ENCODE data around the gene RTN4R.

Gene RTN4R

DNA sequence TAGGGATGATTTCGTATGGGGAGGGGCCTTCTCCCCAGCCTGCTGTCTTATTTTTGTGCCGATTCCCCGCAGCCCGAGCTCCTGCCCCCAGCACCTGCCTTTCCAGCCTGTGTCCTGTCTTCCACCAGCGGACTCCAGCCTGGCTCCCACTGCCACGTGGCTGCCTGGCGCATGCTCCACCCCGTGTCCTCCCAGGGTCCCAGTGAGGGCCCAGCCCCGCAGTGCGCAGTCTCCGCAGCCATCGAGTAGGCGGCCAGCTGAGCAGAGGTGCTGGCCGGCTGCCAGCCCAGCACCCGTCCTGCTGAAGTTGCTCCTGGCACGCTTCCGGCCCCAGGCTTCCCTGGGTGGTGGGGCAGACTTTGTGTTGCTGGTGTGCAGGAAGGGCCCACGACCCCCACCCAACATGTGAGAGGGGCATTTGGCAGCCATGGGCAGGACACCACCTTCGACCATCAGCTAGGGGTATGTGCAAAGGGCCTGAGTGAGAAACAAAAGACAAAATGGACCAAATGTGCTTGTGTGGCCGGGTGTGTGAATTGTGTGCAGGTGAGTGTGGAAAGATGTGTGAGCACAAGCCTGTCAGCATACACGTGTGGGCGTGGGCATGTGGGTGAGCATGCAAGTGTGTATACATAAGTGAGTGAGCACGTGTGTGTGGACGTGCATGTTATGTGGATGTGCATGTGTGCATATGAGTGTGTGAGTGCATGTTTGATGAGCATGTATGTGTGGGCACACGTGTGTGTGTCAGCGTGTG is 55.9 kb downstream of the RTN4R start:
- no peak for DNase-seq

DNA sequence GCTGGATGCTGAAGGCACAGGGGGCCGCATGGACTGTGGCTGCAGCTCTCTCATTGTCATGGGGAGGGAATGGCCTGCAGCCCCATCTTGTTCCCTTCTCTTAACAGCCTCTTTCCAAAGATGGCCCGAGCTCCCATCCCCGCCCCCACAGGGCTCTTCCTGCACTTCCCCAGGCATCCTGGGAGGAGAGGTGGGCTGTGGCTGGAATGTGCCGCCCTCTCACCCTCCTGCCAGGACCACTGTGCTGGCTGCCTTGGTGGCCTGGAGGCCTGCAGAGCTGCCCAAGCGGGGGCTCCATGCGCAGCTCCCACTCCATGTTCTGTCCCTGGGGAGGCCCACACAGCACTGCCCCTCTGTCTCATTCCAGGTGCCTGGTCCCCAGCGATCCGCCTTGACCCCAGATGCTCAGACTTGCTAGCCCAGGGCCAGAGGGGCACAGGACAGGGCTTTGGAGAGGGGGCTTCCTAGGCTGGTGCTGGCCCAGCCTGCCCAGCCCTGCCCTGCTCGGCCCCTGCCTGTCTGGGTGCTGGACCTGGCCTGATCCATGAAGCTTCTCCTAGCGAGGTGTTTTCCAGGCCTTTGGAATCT is 56.6 kb downstream of the RTN4R start:
- no peak for DNase-seq

DNA sequence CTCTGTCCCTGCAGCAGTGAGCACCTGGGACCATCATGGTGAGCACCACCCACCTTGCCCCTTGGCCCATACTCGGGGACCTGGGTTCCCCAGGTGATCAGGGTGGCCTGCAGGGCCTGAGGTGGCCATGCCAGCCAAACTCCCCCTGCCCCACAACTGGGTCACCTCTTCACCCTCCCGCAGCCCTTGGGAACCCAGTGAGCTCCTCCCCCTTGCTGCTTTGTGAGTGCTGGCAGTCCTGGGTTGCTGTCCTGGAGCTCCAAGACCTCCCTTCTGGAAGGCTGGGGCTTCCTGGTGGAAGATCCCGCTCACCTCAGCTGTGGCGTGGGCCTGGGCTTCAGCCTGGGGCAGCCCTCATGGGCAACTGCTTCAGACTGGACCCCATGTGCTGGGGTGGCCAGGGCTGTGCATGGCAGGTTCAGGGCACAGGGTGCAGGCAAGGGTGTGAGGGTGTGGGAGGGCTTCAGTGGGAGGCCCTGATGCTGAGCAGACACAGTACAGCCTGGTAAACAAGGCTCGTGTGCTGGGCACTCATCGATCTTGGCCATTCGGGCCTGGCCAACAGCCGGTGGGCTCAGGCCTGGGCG is 57.6 kb downstream of the RTN4R start:
- no peak for DNase-seq

DNA sequence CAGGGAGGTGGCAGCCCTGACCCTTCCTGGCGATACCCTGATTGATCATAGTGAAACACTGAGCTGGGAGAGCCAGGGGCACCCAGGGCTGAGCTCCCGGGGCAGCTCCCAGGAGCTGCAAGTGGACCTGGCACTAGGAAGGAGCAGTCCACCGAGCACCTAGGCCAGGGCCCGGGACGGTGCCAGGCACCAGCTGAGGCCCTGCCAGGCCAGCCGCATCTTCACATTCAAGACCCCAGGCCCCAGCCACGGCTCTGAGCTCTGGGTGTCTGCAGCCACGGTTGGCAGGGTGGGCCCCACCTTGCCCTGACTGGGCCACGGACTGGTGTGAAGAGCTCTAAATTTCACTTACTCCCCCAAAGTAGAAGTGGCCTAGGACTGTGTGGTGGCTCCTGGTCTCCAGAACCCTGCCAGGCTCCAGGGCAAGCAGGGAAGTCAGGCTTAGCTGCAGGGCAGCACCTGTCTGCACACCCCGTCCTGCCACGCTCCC is 58.3 kb downstream of the RTN4R start:
- DNase-seq: no peak

DNA sequence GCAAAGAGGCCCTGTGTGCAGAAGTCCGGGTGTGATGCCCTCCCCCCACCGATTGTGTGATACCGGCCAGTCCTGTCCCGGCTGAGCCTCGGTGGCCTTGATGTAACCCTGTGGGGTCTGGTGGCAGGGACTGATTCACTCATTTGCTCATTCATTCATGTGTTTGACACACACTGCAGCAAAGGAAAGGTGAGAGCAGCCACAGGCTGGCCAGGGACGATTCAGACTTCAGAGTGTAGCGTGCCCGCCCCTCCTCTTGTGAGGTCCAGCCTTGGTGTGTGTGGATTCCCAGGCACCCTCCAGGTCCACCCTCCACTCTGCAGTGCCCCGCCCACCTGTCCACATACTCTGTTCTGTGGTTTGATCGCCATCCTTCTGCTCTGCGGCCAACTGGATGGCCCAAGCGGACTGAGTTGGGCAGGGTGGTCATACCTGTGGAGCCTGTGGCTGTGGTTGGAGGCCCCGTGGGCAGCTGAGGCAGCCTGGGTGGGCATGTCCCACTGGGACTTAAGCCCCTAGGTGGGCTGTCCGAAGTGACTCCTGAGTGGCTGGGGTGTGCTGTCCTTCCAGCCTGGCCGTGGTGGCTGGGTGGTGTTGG is 59.3 kb downstream of the RTN4R start:
- no peak for DNase-seq

DNA sequence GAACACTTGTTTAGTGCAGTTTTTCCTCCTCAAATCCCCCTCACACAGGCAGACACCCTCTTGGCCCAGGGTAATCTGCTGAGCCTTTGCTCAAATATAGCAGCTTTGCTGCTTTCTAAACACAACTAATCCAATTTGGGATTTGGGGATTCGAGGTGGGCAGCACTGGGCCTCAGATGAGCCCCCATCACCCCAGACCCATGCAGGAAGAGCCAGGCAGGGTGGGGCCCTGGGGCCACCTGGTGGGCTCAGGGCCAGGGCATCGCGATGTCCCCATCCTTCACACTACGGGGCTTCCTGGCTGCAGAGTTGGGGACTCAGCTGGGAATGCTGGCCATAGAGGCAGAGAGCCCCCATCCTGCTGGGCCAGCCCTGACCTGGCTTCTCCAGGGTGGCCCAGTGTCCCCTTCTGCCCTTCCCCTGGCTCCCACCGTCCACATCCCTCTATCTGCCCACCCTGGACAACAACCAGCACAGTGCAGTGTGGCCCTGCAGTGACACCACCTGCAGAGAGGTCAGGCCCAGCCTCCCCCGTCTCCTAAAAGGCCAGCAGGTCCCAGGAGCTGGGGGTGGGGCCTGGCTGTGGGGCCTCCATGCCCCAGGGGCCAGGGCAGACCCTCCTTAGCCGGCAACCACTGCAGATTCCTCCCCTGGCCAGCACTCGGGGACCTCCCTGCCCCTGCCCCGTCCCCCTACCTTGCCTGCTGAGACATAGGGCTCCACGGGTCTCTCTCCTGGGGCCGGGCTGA is 60.7 kb downstream of the RTN4R start:
- no peak for DNase-seq

DNA sequence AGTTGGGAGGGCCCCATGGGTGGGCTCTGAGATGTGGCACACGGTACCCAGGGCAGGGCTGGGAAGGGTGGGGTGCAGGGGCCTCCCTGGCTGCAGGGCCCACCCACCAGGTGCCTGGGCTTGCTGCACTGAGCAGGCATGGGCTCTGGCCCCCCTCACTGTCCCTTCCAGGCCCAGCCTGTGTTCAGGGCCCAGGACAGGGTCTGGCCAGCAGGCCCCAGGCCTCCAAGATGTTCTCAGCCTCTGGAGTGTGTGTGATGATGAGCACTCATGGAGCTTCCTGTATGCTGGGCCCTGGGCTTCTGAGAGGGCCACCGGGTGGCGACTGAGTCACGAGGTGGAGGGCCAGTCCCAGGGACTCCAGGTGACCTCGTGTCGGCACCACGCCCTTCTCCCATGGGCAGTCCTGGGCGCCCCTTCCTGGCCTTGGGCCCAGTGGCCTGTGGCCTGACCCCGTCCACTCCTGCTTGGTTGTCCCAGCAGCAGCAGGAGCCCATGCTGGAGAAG is 61.4 kb downstream of the RTN4R start:
- peak; percentile 5 for DNase-seq

DNA sequence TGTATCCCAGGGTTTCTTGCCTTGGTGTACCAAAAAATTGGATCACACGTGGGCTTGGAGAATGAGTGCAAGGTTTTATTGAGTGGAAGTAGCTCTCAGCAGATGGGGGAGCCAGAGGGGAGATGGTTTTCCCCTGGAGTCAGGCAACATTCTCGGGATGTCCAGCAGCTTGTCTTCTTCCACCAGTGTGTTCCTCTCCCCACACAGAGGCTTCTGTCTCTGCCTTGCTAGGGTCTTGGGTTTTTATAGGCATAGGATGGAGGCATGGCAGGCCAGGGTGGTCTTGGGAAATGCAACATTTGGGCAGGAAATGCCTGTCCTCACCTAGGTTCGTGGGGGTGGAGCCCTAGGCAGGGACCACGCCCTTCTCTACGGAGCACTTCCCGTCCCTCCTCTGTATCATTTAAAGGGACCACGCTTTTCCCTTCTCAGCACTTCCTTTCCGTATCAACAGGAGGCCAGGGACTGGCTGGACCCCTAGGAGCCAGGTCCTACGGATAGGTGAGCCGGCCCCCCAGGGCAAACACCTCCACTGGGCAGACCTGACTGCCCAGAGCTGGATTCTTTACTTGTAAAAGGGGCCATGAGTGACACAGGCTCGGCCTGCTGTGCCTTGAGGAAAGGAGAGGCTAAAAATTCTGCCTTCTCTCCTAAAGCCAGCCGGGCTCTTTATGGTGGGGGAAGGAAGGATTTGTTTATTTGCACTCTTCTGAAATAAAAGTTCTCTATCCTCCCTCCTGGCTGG is 62.0 kb downstream of the RTN4R start:
- peak; percentile 77 for DNase-seq

DNA sequence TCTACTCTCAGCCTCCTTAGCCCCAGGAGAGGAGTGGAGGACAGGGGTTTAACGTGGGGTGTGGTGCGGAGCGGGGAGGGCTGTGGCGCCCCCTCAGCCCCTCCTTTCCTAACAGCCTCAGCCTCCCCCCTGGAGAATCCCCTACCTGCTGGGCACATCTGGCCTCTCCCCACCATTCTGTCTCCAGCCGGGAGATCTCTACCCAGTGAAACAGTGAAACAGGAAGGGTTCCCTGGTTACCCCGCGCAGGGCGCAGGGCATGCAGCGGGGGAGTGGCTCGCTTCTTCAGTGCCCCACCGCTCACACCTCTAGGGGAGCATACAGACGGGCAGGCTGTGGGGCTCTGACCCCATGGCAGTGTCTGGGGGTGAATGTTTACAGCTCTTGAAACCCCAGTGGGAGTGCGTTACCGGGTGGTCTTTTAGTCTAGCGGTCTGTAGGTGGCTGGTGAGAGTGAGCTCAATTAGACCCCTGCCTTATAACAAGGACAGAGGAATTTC is 62.6 kb downstream of the RTN4R start:
- no peak for DNase-seq

DNA sequence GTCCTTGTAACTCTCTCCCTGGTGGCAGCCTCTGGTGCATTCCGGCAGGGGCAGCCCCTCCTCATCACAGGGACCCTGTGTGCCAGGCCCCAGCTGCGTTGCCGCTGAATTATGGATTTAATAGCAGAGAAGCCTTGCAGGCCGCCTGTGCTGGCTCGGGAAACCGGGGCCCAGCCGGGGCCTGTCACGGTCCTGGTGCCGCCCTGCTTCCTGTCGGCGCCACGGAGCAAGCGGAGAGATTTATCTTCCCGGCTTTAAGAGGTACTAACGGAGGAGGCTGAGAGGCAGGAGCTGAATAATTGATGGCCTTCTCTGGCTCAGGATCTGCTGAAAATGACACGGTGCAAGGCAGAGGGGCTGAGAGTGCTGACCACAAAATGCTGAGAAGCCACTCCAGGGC is 63.3 kb downstream of the RTN4R start:
- no peak for DNase-seq

DNA sequence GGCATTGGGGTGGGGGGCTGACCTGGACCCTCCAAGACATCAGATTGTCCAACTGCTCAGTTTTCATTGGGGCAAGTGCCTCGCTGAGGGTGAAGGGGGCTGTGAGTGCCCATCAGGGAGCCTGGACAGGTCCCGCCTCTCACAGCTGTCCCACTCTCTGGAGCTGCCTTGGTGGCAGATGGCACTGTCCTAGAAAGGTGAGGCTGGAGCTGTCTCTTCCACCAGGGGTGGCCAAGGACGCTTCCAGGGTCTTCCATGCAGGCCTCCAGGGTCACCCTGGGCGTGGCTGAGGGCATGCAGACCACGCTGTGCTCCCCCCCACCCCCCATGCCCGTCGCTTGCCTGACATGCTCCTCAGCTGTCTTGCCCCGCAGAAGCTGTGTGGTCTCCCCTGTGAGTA is 63.8 kb downstream of the RTN4R start:
- no peak for DNase-seq

DNA sequence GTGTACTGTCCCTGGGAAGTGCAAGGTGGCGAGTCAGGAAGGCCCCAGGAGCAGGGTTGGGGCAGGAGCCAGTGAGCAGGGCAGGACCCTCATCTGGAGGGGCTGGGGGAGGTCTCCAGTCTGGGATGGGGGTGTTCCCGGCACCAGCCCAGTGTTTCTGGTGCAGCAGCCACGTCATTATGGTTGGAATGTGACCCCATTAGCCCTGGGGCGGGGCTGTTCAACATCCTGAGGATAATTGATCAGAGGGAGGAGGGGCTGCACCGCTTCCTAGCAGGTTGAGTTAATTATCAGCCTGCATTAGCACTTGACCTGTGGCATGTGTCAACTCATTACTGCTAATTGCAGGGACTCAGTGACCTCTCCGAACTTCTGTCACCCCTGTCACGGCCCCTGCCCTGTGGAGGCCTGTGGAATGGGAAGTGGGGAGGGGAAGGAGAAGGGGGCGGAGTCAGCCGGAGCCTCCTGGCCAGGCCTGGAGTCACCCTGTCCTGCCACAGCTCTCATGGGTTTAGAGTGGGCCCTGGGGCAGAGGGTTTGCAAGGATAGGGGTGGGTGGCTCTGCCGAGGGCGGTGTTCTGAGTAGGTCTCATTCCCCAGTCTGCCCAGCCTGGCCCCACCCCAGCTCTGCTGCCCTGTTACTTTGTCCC is 64.4 kb downstream of the RTN4R start:
- no peak for DNase-seq

DNA sequence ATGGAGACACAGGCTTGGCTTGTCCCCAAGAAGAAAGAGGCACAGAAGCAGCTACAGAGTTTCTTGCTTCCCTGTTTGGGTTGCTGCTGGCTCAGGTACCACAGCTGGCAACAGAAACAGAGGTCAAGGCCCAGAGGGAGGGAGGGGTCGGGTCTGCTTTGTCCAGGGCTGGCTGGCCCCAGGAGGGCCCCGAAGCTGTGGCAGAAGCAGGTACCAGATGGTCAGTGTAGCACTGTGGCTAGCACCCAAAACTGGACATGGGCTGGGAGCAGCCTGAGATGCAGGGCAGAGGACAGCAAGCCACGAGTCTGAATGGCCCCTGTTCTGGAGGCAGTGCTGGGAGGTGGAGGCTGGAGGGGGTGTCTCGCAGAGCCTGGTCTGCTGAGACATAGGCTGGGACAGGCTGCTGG is 65.0 kb downstream of the RTN4R start:
- DNase-seq: no peak

DNA sequence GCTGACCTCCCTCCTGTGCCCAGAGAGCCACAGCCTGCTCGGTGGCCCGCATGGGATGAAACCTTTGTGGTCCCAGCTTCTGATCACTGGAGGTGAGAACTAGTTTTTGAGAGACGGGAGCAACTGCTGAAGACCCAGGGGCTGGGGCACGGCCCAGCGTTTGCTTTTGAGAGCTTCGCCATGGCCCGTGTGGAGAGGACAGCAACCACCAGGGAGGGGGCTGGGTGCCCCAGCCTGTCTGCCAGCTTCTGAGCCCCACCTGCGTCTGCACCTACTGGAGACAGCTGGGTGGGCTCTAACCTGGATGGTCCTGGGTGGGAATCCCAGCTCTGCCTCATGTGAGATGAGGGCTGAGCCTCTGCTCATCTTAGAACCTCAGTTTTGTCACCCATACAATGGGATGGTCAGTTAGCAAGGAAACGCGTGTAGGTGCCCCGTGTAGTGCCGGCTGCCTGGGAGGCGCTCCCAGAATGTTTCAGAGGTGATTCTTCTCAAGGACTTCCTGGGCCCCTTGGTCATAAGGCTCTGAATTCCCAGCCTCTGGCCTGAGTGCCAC is 66.2 kb downstream of the RTN4R start:
- DNase-seq: no peak

DNA sequence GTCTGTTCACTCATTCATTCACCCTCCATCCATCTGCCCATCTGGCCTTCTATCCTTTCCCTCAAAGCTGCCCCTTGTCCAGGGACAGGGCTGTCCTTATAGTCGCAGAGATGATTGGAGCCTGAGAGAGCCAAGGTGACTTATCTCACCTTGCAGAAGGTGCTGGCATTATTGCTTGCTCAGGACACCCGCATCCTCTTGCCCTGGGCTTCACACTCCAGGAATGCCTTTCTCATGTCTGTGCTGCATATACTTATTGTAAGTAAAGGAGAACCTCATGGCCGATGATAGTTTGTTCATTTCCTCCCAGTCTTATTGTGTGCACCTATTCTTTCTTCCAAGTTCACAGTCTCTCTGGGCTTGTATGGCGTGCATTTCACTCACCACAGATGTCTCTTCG is 68.2 kb downstream of the RTN4R start:
- no peak for DNase-seq

DNA sequence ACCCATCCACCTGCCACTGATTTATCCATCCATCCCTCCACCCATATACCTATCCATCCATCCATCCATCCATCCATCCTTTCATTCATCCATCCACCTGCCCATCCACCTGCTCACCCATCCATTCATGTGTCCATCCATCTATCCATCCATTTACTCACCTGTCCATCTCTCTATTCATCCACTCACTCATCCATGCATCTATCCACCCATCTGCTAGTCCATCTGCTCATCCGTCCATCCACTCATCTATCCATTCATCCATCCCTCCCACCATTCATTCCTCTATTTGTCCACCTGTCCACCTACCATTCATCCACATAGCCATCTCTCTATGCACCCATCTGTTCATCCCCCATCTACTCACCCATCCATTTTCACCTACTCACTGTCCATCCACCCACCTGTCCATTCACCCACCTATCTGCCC is 68.7 kb downstream of the RTN4R start:
- no peak for DNase-seq

DNA sequence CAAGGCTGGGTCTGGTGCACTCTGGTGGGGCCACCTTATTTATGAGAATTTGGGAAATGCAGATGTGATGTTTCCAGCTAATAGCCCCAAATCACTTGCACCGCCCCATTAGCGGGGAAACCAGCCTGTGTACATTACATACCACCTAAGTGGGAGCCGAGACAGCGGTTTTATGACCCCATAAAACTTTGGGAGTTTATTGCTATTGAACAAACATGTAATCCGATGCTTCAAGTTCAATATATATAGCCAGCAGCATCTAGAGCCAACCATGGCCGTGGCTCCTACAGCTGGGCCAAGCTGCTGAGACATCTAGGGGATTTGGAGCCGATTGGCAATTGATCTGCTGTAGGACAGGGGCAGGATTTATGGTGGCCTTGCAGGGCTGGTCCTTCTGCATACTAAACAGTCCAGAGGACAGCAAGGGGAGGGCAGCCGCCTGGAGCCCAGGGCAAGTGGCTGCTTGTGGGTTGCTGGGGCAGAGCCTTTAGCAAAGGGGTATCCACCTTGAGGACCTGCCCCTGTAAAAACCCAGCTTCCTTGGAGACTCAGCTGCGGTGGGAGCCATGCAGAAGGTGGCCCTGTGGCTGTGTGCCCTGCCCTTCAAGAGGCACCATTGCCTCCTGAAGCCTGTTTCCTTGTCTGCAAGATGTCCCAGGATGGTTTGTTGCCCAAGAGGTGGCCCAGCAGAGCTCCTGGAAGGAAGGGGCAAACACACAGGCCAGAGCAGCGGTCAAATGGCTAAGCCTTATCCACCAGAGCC is 69.4 kb downstream of the RTN4R start:
- DNase-seq: no peak

DNA sequence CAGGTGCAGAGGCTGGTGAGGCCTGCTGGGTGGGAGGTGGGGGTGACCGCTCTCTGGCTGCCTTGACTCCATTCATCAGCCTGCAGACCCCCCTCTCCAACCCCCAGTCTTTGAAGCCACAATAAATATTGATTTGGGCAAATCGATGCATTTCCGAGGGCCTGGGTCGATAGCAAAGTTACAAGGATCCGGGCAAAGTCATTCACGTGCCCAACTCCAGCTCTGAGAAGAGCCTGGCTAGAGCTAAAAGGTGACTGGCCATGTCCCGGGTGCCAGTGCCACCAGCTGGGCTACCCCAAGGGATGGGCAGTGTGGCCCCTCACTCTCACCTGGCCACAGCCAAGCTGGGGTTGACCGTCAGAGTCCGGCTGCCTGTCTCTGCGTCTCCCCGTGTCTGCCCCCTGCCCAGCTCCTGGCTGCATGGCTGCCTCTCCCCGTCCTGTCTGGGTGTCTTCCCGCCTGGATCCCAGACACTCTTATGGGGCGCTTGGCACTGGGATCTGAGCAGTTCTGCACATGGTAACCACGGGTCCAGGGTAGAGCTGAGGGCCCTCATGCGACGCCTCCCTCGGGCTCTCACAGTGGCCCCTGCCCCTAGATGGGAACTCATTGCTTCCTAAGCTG is 70.6 kb downstream of the RTN4R start:
- no peak for DNase-seq

DNA sequence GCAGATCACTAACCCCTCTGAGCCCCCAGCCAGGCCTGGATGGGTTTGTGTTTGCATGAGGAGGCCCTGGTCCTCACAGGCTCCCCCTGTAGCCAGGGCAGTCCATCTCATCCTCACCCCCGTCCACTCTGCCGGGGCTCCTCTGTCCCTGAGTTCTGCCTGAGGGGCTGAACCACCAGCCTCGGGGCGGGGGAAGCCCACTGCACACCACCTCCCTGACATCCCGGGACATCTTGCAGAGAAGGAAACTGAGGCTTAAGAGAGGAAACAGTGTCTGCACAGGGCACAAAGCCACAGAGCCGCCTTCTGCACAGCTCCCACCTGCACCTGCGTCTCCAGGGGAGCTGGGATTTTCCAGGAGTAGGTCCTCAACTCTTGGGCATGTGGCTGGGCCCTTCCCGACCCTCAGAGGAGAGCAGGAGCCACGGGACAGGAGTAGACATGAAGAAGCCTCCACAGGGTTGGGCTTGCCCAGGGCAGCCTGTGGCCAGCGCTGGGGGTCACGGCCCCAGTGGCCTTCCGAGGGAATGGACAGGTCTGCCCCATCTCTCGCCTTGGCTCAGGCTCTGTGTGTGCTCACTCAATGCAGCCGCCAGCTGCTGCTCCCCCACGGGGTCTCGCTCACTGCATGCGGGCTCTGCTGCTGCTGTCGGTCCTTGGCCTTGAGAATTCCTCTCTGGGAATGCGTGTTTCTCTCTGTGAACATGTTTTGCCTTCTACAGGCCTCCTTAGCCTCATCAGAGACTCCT is 71.8 kb downstream of the RTN4R start:
- DNase-seq: no peak
